Loucy (cell line): ENCODE measurements around the gene SORL1-AS1.

Experiments
- H2AFZ ChIP-seq: fragments of 200-600 bp; sonication (generic); 2 replicates; pipeline ENCODE4 v1.6.0; 2016; ENCODE audit warnings: antibody characterized with exemption, mild to moderate bottlenecking, low read length, moderate library complexity
- H3F3A ChIP-seq: fragments of 200-600 bp; 2 replicates; pipeline ENCODE4 v1.6.0; 2016; ENCODE audit warnings: antibody characterized with exemption, low read depth, mild to moderate bottlenecking
- H3K27me3 ChIP-seq: fragments of 200-600 bp; sonication (generic); 2 replicates; pipeline ENCODE4 v1.6.1; 2014; ENCODE audit warnings: low read length, mild to moderate bottlenecking; ENCODE audit not compliant: insufficient read depth, poor library complexity, severe bottlenecking
- H3K36me3 ChIP-seq: fragments of 200-600 bp; sonication (generic); 2 replicates; pipeline ENCODE4 v1.6.1; 2016; ENCODE audit warnings: low read length; ENCODE audit not compliant: insufficient read depth
- H3K4me1 ChIP-seq: fragments of 200-600 bp; sonication (generic); 2 replicates; pipeline ENCODE4 v1.5.1; 2014; ENCODE audit warnings: low read length, mild to moderate bottlenecking; ENCODE audit not compliant: insufficient read depth, poor library complexity, severe bottlenecking
- H3K4me2 ChIP-seq: fragments of 200-600 bp; sonication (generic); 2 replicates; pipeline ENCODE4 v1.6.0; 2014; ENCODE audit warnings: antibody characterized with exemption, low read length, low read depth, mild to moderate bottlenecking; ENCODE audit not compliant: poor library complexity, severe bottlenecking
- H3K4me3 ChIP-seq: fragments of 200-600 bp; sonication (generic); 2 replicates; pipeline ENCODE4 v1.5.1; 2014; ENCODE audit warnings: low read length, mild to moderate bottlenecking, mixed read lengths; ENCODE audit not compliant: poor library complexity, severe bottlenecking
- H3K79me2 ChIP-seq: fragments of 200-600 bp; sonication (generic); 2 replicates; pipeline ENCODE4 v1.6.1; 2014; ENCODE audit warnings: low read length; ENCODE audit not compliant: insufficient read depth
- H3K9ac ChIP-seq: fragments of 200-600 bp; sonication (generic); 2 replicates; pipeline ENCODE4 v1.6.0; 2014; ENCODE audit warnings: mild to moderate bottlenecking, low read depth, low read length, moderate library complexity; ENCODE audit not compliant: poor library complexity, severe bottlenecking
- H3K9me2 ChIP-seq: fragments of 200-600 bp; sonication (generic); replicated peaks from 2 replicates; pipeline ENCODE4 v1.6.1; 2016; ENCODE audit warnings: low read depth, low read length, mixed read lengths
- H3K9me3 ChIP-seq: fragments of 200-600 bp; sonication (generic); 2 replicates; pipeline ENCODE4 v1.6.1; 2014; ENCODE audit warnings: mild to moderate bottlenecking, antibody characterized with exemption, low read length, low read depth; ENCODE audit not compliant: insufficient read depth
- H4K20me1 ChIP-seq: fragments of 200-600 bp; sonication (generic); 2 replicates; pipeline ENCODE4 v1.6.0; 2014; ENCODE audit warnings: antibody characterized with exemption, low read length, mild to moderate bottlenecking; ENCODE audit not compliant: insufficient read depth, poor library complexity, severe bottlenecking
- CTCF ChIP-seq: fragments of 200-600 bp; sonication (generic); conservative IDR thresholded peaks from 2 replicates; pipeline ENCODE4 v1.5.1; 2014; ENCODE audit warnings: mild to moderate bottlenecking, antibody characterized with exemption, low read length
- EZH2phosphoT487 ChIP-seq: fragments of 200-600 bp; IDR thresholded peaks from 2 replicates; pipeline ENCODE4 v1.6.1; 2018; ENCODE audit warnings: antibody characterized with exemption, mild to moderate bottlenecking, moderate library complexity, borderline replicate concordance

The SORL1-AS1 gene

GRCh38 chr11:121429556-121429955 is 23.2 kb downstream of the SORL1-AS1 start:
- no peak overlapping the region for H2AFZ ChIP-seq
- no peaks in the 10 kb centered on the region for H3K36me3 ChIP-seq
- no peak overlapping the region for H3K4me2 ChIP-seq
- H3F3A ChIP-seq: no peaks in the 10 kb centered on the region
- no peaks in the 10 kb centered on the region for H4K20me1 ChIP-seq
- no peaks in the 10 kb centered on the region for H3K9me3 ChIP-seq
- no peak overlapping the region for H3K4me3 ChIP-seq
- no peaks in the 10 kb centered on the region for H3K27me3 ChIP-seq
- H3K9ac ChIP-seq: no peak overlapping the region
- no peaks in the 10 kb centered on the region for H3K4me1 ChIP-seq
- H3K79me2 ChIP-seq: no peaks in the 10 kb centered on the region
- TF ChIP-seq CTCF (no peak), EZH2phosphoT487 (no peak)
- no peaks in the 10 kb centered on the region for H3K9me2 ChIP-seq

- H4K20me1 ChIP-seq: no peaks in the 10 kb centered on the region
- peaks cover 9% of the 10 kb centered on the region for H3K4me1 ChIP-seq
- H3K4me3 ChIP-seq: no peak overlapping the region
- H3F3A ChIP-seq: no peaks in the 10 kb centered on the region
- H3K9ac ChIP-seq: no peak overlapping the region
- H3K79me2 ChIP-seq: no peaks in the 10 kb centered on the region
- H3K9me2 ChIP-seq: no peaks in the 10 kb centered on the region
- no peak overlapping the region for H2AFZ ChIP-seq
- H3K4me2 ChIP-seq: no peak overlapping the region
- no peaks in the 10 kb centered on the region for H3K9me3 ChIP-seq
- no peaks in the 10 kb centered on the region for H3K27me3 ChIP-seq
- TF ChIP-seq CTCF: no peak
- TF ChIP-seq EZH2phosphoT487: no peak
- H3K36me3 ChIP-seq: no peaks in the 10 kb centered on the region
Observed at GRCh38 chr11:121427400-121427744, 25.4 kb downstream of the SORL1-AS1 start.

- Histone ChIP-seq H2AFZ (no peak overlapping the region), H3K4me3 (no peak overlapping the region), H3K36me3 (no peaks in the 10 kb centered on the region), H3K27me3 (no peaks in the 10 kb centered on the region), H3K9me2 (no peaks in the 10 kb centered on the region), H3K4me1 (peaks cover 15% of the 10 kb centered on the region), H3K9me3 (no peaks in the 10 kb centered on the region), H3K79me2 (no peaks in the 10 kb centered on the region), H3F3A (no peaks in the 10 kb centered on the region), H4K20me1 (no peaks in the 10 kb centered on the region), H3K9ac (no peak overlapping the region), H3K4me2 (no peak overlapping the region)
- TF ChIP-seq CTCF (no peak), EZH2phosphoT487 (no peak)
Observed at GRCh38 chr11:121426476-121427399, 26.0 kb downstream of the SORL1-AS1 start.
